Measurements from ENCODE around the gene SYTL3.
A peak's percentile ranks its signal among the peaks of the same experiment; 100 is the strongest.
"Not testable (repeated sequence)": the region's sequence is repeated elsewhere in the genome, so short reads cannot be mapped to it uniquely, and the experiment has no call there.

SYTL3 gene

GRCh38 chr6:158789115-158789917, 139.5 kb downstream of the SYTL3 start:
- Histone ChIP-seq H3K27ac (peak overlapping the region; percentile 55), H3K79me2 (peaks cover 29% of the 10 kb centered on the region), H3K4me1 (peaks cover 55% of the 10 kb centered on the region)

GRCh38 chr6:158791274-158791855, 141.5 kb downstream of the SYTL3 start:
- no peaks in the 10 kb centered on the region for H3K36me3 ChIP-seq (ENCODE audit: control insufficient read depth, insufficient read depth, low read length)
- H3K79me2 ChIP-seq: peaks cover 48% of the 10 kb centered on the region
- no peaks in the 10 kb centered on the region for H3K27me3 ChIP-seq (ENCODE audit: control insufficient read depth, insufficient read depth, low read length)
- H3K9me3 ChIP-seq (ENCODE audit: control insufficient read depth, low read length): no peaks in the 10 kb centered on the region
- peak overlapping the region; percentile 55 for H3K27ac ChIP-seq
- H3K9ac ChIP-seq: no peak overlapping the region
- H2AFZ ChIP-seq: no peak overlapping the region
- TF ChIP-seq, protein P1, sequence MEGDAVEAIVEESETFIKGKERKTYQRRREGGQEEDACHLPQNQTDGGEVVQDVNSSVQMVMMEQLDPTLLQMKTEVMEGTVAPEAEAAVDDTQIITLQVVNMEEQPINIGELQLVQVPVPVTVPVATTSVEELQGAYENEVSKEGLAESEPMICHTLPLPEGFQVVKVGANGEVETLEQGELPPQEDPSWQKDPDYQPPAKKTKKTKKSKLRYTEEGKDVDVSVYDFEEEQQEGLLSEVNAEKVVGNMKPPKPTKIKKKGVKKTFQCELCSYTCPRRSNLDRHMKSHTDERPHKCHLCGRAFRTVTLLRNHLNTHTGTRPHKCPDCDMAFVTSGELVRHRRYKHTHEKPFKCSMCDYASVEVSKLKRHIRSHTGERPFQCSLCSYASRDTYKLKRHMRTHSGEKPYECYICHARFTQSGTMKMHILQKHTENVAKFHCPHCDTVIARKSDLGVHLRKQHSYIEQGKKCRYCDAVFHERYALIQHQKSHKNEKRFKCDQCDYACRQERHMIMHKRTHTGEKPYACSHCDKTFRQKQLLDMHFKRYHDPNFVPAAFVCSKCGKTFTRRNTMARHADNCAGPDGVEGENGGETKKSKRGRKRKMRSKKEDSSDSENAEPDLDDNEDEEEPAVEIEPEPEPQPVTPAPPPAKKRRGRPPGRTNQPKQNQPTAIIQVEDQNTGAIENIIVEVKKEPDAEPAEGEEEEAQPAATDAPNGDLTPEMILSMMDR (IDR thresholded peaks at IDR 0.05): no peak
- peak overlapping the region; percentile 6 for H3K4me2 ChIP-seq (ENCODE audit: low read length)
- peak overlapping the region; percentile 2 for H3K4me3 ChIP-seq (ENCODE audit: low read depth, low read length)
- peaks cover 57% of the 10 kb centered on the region for H3K4me1 ChIP-seq

More at GRCh38 chr6:158789115-158789917, 139.5 kb downstream of the SYTL3 start:
- H3K36me3 ChIP-seq (ENCODE audit: control insufficient read depth, insufficient read depth, low read length): no peaks in the 10 kb centered on the region
- H3K9me3 ChIP-seq (ENCODE audit: control insufficient read depth, low read length): no peaks in the 10 kb centered on the region
- H2AFZ ChIP-seq: no peak overlapping the region
- H3K27me3 ChIP-seq (ENCODE audit: control insufficient read depth, insufficient read depth, low read length): no peaks in the 10 kb centered on the region
- peak overlapping the region; percentile 28 for H3K4me2 ChIP-seq (ENCODE audit: low read length)
- TF ChIP-seq, protein P1 (IDR thresholded peaks at IDR 0.05): no peak
- no peak overlapping the region for H3K9ac ChIP-seq
- no peak overlapping the region for H3K4me3 ChIP-seq (ENCODE audit: low read depth, low read length)

GRCh38 chr6:158792505-158792904, 142.7 kb downstream of the SYTL3 start:
- not testable (repeated sequence) for H3K4me3 ChIP-seq (ENCODE audit: low read depth, low read length); H3K36me3 ChIP-seq (ENCODE audit: control insufficient read depth, insufficient read depth, low read length); H3K9me3 ChIP-seq (ENCODE audit: control insufficient read depth, low read length); H2AFZ ChIP-seq; H3K9ac ChIP-seq; H3K27me3 ChIP-seq (ENCODE audit: control insufficient read depth, insufficient read depth, low read length)
- H3K79me2 ChIP-seq: peaks cover 52% of the 10 kb centered on the region
- peak overlapping the region; percentile 21 for H3K4me2 ChIP-seq (ENCODE audit: low read length)
- H3K4me1 ChIP-seq: peaks cover 56% of the 10 kb centered on the region
- peak overlapping the region; percentile 48 for H3K27ac ChIP-seq

DNA sequence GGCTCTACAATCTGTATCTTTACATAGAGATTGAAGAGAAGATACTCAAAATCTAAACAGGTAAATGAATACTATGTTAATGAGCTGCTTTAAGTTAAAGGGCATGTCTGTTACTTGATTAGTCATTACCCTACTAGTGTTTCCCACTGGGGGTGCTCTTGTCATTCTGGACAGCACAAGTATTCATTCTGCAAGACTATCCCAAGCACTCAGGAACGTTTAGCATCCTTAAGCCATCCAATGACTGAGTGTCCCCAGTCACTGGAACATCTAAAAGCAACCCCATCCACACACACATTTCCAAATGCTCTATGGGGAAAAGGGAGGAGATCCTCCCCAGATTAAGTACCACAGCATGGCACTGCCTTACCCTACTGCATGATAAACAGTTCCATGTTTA, 143.6 kb downstream of the SYTL3 start:
- Histone ChIP-seq H3K79me2 (peaks cover 59% of the 10 kb centered on the region), H3K9ac (no peak overlapping the region), H3K4me2 (ENCODE audit: low read length) (peak overlapping the region; percentile 31), H2AFZ (no peak overlapping the region), H3K9me3 (ENCODE audit: control insufficient read depth, low read length) (no peaks in the 10 kb centered on the region), H3K36me3 (ENCODE audit: control insufficient read depth, insufficient read depth, low read length) (no peaks in the 10 kb centered on the region), H3K27me3 (ENCODE audit: control insufficient read depth, insufficient read depth, low read length) (no peaks in the 10 kb centered on the region), H3K27ac (peak overlapping the region; percentile 48), H3K4me3 (ENCODE audit: low read depth, low read length) (no peak overlapping the region), H3K4me1 (peaks cover 62% of the 10 kb centered on the region)
- TF ChIP-seq, protein P1 (IDR thresholded peaks at IDR 0.05): peak; percentile 25

DNA sequence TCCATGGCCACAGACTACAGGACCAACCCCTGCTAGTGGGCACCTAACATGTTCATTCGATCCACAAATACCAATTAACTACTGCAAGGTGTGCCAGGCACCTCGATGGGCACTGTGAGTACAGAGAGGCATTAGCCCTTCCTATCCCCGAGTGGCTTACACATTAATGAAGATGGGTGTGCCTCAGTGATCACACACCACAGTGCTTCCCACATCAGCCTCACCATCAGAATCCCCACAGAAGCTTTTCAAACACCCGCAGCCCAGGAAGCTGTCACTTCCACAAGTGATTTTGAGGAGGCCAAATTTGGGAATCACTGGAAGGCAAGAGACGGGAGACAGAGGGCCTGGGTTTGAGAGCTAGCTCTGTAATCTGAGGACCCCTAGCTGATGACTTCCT, 145.7 kb downstream of the SYTL3 start:
- peak overlapping the region; percentile 84 for H3K27ac ChIP-seq
- no peaks in the 10 kb centered on the region for H3K9me3 ChIP-seq (ENCODE audit: control insufficient read depth, low read length)
- no peak overlapping the region for H3K9ac ChIP-seq
- no peak overlapping the region for H2AFZ ChIP-seq
- H3K36me3 ChIP-seq (ENCODE audit: control insufficient read depth, insufficient read depth, low read length): no peaks in the 10 kb centered on the region
- TF ChIP-seq, protein P1 (IDR thresholded peaks at IDR 0.05): no peak
- H3K4me2 ChIP-seq (ENCODE audit: low read length): peak overlapping the region; percentile 14
- H3K79me2 ChIP-seq: peaks cover 71% of the 10 kb centered on the region
- H3K27me3 ChIP-seq (ENCODE audit: control insufficient read depth, insufficient read depth, low read length): no peaks in the 10 kb centered on the region
- H3K4me3 ChIP-seq (ENCODE audit: low read depth, low read length): no peak overlapping the region
- H3K4me1 ChIP-seq: peaks cover 69% of the 10 kb centered on the region
